Suprapubic skin (tissue), 3 donors: Measurements from ENCODE around the gene L3MBTL4.

Experiments
- CTCF ChIP-seq, 2 donors: fragments of 200-600 bp in 1 of 2; fragments of 450-650 bp in 1 of 2; sonication (generic) in 1 of 2; IDR thresholded peaks; one replicate each; pipeline ENCODE4 v1.5.1; 2016 to 2019; ENCODE audit warnings: antibody characterized with exemption in 2 of 2, mild to moderate bottlenecking in 1 of 2, moderate library complexity in 1 of 2
- EP300 ChIP-seq: sonication (generic); formaldehyde crosslinking; IDR thresholded peaks from one replicate; pipeline ENCODE4 v1.6.1; 2017; ENCODE audit warnings: antibody characterized with exemption
- POLR2A ChIP-seq, 2 donors: fragments of 450-650 bp; IDR thresholded peaks; one replicate each; pipeline ENCODE4 v1.6.1; 2017; ENCODE audit warnings: antibody characterized with exemption in 2 of 2, mild to moderate bottlenecking in 2 of 2, moderate library complexity in 2 of 2

GRCh38 chr18:5961097-5961827, 453.4 kb downstream of the L3MBTL4 start:
- no peak for TF ChIP-seq EP300
- TF ChIP-seq CTCF (IDR thresholded peaks at IDR 0.05): no peak
- no peak for TF ChIP-seq POLR2A (IDR thresholded peaks at IDR 0.05)
